Karpas-422 (cell line): ENCODE results near the gene AKAP13. TPM values are rescaled to one million over a fixed set of nuclear protein-coding genes. Genes with fewer than 3 reads are reported as not detected.

ENCODE experiments used
- DNase-seq: peaks from one replicate; pipeline ENCODE4 v3.0.0-alpha.2; 2015
- H2AFZ ChIP-seq: fragments of 200-600 bp; sonication (generic); 2 replicates; pipeline ENCODE4 v1.6.1; 2014; ENCODE audit warnings: antibody characterized with exemption, low read length, mixed read lengths
- H3K27ac ChIP-seq: fragments of 200-600 bp; sonication (generic); 2 replicates; pipeline ENCODE4 v1.5.1; 2014; ENCODE audit warnings: mild to moderate bottlenecking, low read length, moderate library complexity
- H3K27me3 ChIP-seq: fragments of 200-600 bp; sonication (generic); 2 replicates; pipeline ENCODE4 v1.6.1; 2014; ENCODE audit warnings: low read length, mixed read lengths
- H3K36me3 ChIP-seq: fragments of 200-600 bp; sonication (generic); 2 replicates; pipeline ENCODE4 v1.6.1; 2014; ENCODE audit warnings: low read length, mixed read lengths; ENCODE audit not compliant: insufficient read depth
- H3K4me1 ChIP-seq: fragments of 200-600 bp; sonication (generic); 2 replicates; pipeline ENCODE4 v1.6.1; 2014; ENCODE audit warnings: mild to moderate bottlenecking, low read length, mixed read lengths
- H3K4me2 ChIP-seq: fragments of 200-600 bp; sonication (generic); 2 replicates; pipeline ENCODE4 v1.6.1; 2014; ENCODE audit warnings: low read length, low read depth, mild to moderate bottlenecking; ENCODE audit not compliant: poor library complexity, severe bottlenecking
- H3K4me3 ChIP-seq: fragments of 200-600 bp; sonication (generic); 2 replicates; pipeline ENCODE4 v1.5.1; 2014; ENCODE audit warnings: mild to moderate bottlenecking, antibody characterized with exemption, low read length, mixed read lengths
- H3K79me2 ChIP-seq: fragments of 200-600 bp; sonication (generic); 2 replicates; pipeline ENCODE4 v1.6.1; 2014; ENCODE audit warnings: mild to moderate bottlenecking, low read length, mixed read lengths
- H3K9ac ChIP-seq: fragments of 200-600 bp; sonication (generic); 2 replicates; pipeline ENCODE4 v1.6.0; 2014; ENCODE audit warnings: low read length
- H3K9me2 ChIP-seq: fragments of 200-600 bp; sonication (generic), shearing (Covaris generic); replicated peaks from 2 replicates; pipeline ENCODE4 v1.6.0; 2014; ENCODE audit warnings: mild to moderate bottlenecking, low read length, moderate library complexity; ENCODE audit not compliant: insufficient read depth
- H3K9me3 ChIP-seq: fragments of 300-700, 200-600 bp; sonication (generic); 2 replicates; pipeline ENCODE4 v1.6.1; 2014; ENCODE audit warnings: low read length, mixed read lengths
- H4K20me1 ChIP-seq: fragments of 200-600 bp; sonication (generic); 2 replicates; pipeline ENCODE4 v1.6.1; 2014; ENCODE audit warnings: mild to moderate bottlenecking, antibody characterized with exemption, low read length, low read depth; ENCODE audit not compliant: insufficient read depth
- total RNA-seq: library from RNA; depleted of rRNA; stranded (reverse); fragments of >200 nt; shearing (Covaris generic); gene quantifications from 2 replicates; pipeline ENCODE4 v1.2.3, GENCODE V29; 2014; ENCODE audit warnings: low replicate concordance

The AKAP13 gene
- total RNA-seq, 1 experiment from 2014 or later: 166 TPM

DNA sequence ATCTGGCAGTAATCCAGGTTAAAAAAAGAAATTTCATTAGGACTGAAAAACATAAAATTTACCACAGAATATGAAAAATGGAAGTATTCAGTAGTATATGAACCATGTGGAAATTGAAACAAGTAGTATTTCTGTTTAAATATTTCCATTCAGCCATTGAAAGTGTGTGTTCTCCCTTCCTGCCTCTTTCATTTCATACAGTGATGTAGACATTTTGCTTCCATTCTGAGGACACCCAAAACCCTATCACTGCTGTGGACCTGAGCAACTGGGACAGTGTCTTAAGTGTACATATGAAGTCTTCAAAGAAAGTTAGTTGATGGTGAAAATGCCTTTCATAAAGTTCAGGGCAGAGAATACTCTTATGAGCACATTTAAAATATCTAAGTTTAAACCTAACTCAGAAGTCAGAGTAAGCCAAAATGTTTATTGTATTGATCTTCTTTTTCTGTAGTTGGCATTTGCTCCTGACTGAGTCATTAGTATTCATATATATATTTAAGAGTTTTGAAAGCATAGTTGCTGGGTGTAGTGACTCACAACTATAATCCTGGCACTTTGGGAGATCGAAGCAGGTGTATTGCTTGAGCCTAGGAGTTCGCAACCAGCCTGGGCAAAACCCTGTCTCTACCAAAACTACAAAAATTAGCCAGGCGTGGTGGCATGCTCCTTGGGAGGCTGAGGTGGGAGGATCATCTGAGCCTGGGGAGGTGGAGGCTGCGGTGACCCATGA is 215.6 kb downstream of the AKAP13 start:
- Histone ChIP-seq H2AFZ (no peak overlapping the region), H3K9me3 (no peaks in the 10 kb centered on the region), H3K79me2 (peaks cover 64% of the 10 kb centered on the region), H3K9me2 (no peaks in the 10 kb centered on the region), H3K27ac (no peak overlapping the region), H4K20me1 (no peaks in the 10 kb centered on the region), H3K4me1 (peaks cover 14% of the 10 kb centered on the region), H3K36me3 (peaks cover 7% of the 10 kb centered on the region; the same call in 1 of the 2 replicates), H3K4me2 (no peak overlapping the region), H3K4me3 (no peak overlapping the region), H3K9ac (no peak overlapping the region), H3K27me3 (no peaks in the 10 kb centered on the region)
- DNase-seq: no peak

DNA sequence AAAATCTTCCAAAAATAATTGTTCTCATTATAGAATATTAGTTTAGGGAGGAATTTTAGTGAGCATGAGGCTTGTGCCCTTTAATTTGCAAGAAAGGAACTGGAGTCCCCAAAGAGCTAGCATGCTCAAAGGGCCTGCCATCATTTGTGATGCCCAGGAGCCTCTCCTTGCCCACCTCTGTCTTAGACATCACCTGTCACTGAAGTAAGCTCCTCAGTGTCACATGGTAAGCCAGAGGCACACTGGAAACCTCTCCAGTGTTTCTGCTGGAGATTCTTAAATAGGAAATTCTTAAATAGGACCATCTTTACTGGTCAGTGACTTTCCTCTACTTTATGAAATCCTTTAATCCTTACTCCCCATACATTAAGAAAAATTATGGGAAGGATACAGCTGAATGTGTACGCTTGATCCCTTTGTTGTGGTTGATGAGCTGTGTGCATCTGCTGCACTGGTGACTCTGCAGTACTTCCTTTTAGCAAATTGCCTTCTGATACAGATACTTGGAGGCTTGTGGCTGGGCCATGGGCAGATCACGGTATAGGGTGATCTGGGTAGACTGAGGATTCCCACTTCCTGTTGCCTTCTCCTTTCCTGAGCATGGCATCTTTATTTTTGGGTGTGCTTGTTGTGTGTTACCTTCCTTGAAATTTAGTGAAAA is 216.9 kb downstream of the AKAP13 start:
- Histone ChIP-seq H3K4me1 (peaks cover 1% of the 10 kb centered on the region), H3K9ac (no peak overlapping the region), H3K9me3 (no peaks in the 10 kb centered on the region), H3K36me3 (peaks cover 5% of the 10 kb centered on the region; the same call in 1 of the 2 replicates), H2AFZ (no peak overlapping the region), H3K79me2 (peaks cover 55% of the 10 kb centered on the region), H4K20me1 (no peaks in the 10 kb centered on the region), H3K9me2 (no peaks in the 10 kb centered on the region), H3K4me3 (no peak overlapping the region), H3K4me2 (no peak overlapping the region), H3K27ac (no peak overlapping the region), H3K27me3 (no peaks in the 10 kb centered on the region)
- no peak for DNase-seq

DNA sequence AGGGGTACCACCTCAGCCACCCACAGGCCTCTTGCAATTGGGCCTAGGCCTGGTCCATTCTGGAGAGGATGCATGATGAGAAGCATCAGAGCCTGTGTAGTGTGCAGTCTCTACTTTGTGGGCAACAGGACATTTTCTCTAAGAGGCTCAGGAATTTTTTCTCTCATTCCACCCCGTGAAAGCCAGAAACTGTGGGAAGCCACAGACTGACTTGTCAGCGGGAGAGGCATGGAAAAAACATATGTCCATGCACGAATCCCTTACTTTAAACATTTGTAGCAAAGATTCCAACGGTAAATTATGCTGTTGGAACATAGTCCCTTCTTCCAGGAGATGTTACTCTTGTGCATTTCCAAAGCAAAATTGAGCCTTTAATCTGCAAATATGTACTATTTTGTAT is 217.8 kb downstream of the AKAP13 start:
- Histone ChIP-seq H3K27ac (no peak overlapping the region), H3K79me2 (peaks cover 55% of the 10 kb centered on the region), H3K4me2 (no peak overlapping the region), H2AFZ (no peak overlapping the region), H3K27me3 (no peaks in the 10 kb centered on the region), H3K9ac (no peak overlapping the region), H3K4me1 (0 out of 2 replicates have a peak, but pooled peaks cover 2% of the 10 kb centered on the region), H3K9me3 (no peaks in the 10 kb centered on the region), H3K36me3 (no peaks in the 10 kb centered on the region; the same call in 1 of the 2 replicates), H4K20me1 (no peaks in the 10 kb centered on the region), H3K4me3 (no peak overlapping the region), H3K9me2 (no peaks in the 10 kb centered on the region)
- no peak for DNase-seq

DNA sequence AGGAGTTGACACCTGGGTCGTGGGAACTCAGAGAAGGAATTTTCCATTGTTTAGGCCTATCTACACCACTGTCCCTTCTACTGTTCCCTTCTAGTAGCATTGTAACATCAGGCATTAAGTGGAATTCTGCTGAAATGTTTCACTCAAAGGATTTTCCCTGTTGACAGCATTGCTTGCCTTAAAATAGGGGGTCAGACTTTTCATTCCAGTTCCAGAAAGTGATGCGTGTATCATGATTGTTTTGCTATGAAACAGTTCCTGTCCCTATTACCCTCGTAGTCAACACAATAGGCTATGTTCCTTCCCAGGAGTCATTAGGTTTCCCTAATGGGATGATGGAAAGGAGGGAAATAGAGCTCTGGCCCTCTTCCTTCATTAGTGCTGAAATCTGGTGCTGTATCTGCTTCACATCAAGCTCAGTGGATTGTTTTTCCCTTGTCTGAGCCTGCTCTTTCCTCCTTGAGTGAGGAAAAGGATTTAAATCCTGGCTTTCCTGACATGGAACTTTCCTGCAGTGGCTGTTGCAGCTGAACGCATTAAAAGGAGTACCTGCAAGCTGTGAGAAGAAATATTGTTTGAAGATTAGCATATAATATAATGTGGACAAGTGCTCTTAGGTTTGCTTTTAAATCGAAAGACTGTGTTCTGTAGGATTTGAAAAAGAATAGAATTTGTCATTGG is 218.5 kb downstream of the AKAP13 start:
- H3K27me3 ChIP-seq: no peaks in the 10 kb centered on the region
- no peak for DNase-seq
- no peaks in the 10 kb centered on the region for H4K20me1 ChIP-seq
- no peak overlapping the region for H3K9ac ChIP-seq
- no peak overlapping the region for H3K4me3 ChIP-seq
- H3K4me1 ChIP-seq: peaks cover 6% of the 10 kb centered on the region
- no peak overlapping the region for H3K27ac ChIP-seq
- no peaks in the 10 kb centered on the region for H3K9me3 ChIP-seq
- H3K79me2 ChIP-seq: peaks cover 53% of the 10 kb centered on the region
- H2AFZ ChIP-seq: no peak overlapping the region
- H3K36me3 ChIP-seq: no peaks in the 10 kb centered on the region; the same call in 1 of the 2 replicates
- no peak overlapping the region for H3K4me2 ChIP-seq
- H3K9me2 ChIP-seq: no peaks in the 10 kb centered on the region

DNA sequence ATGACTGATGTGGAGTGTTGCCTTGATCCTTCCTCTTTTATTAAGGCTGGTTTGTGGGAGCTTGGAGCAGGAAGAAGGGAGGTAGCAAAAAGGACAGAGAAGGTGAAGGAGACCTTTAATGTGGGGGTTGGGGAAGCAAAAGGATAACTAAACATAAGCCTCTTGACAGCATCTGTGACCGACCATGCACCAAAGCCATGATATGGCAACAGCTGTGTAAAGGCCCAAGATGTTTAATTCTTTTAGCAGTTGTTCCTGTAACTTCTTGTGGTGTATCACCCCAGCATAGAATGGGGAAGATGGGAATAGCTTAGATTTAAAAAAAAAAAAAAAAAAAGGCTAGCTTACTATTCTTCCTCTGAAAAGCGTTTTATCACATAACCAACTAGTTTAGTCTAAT is 219.6 kb downstream of the AKAP13 start:
- H3K27me3 ChIP-seq: no peaks in the 10 kb centered on the region
- no peak for DNase-seq
- no peak overlapping the region for H2AFZ ChIP-seq
- H4K20me1 ChIP-seq: no peaks in the 10 kb centered on the region
- no peak overlapping the region for H3K4me2 ChIP-seq
- no peak overlapping the region for H3K4me3 ChIP-seq
- no peak overlapping the region for H3K9ac ChIP-seq
- H3K27ac ChIP-seq: no peak overlapping the region
- H3K9me2 ChIP-seq: no peaks in the 10 kb centered on the region
- H3K4me1 ChIP-seq: peaks cover 10% of the 10 kb centered on the region
- H3K9me3 ChIP-seq: no peaks in the 10 kb centered on the region
- peaks cover 47% of the 10 kb centered on the region for H3K79me2 ChIP-seq
- H3K36me3 ChIP-seq: no peaks in the 10 kb centered on the region; the same call in 1 of the 2 replicates

DNA sequence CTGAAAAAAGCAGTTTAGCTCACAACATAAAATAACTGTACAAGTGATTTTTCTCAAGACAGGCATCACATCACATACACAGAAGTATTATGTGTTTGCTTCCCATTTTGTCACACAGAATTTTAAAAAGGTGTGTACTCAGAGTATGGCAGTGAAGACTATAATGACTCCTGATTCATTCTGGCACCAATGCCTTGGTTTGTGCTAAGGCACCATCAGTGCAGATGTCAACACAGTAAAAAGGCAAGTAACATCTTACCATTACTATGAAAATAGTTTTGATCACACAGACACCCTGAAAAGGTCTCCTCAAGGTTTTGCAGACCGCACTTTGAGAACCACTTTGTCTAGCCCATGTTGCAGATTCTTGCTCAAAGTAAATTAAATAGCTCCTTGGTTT is 222.8 kb downstream of the AKAP13 start:
- H3K4me3 ChIP-seq: no peak overlapping the region
- no peak overlapping the region for H2AFZ ChIP-seq
- H3K9me2 ChIP-seq: no peaks in the 10 kb centered on the region
- H3K4me1 ChIP-seq: peaks cover 10% of the 10 kb centered on the region
- no peak for DNase-seq
- no peaks in the 10 kb centered on the region for H3K27me3 ChIP-seq
- H4K20me1 ChIP-seq: no peaks in the 10 kb centered on the region
- H3K27ac ChIP-seq: no peak overlapping the region
- H3K79me2 ChIP-seq: peaks cover 43% of the 10 kb centered on the region
- no peaks in the 10 kb centered on the region for H3K36me3 ChIP-seq
- H3K9me3 ChIP-seq: no peaks in the 10 kb centered on the region
- H3K9ac ChIP-seq: no peak overlapping the region
- H3K4me2 ChIP-seq: no peak overlapping the region

DNA sequence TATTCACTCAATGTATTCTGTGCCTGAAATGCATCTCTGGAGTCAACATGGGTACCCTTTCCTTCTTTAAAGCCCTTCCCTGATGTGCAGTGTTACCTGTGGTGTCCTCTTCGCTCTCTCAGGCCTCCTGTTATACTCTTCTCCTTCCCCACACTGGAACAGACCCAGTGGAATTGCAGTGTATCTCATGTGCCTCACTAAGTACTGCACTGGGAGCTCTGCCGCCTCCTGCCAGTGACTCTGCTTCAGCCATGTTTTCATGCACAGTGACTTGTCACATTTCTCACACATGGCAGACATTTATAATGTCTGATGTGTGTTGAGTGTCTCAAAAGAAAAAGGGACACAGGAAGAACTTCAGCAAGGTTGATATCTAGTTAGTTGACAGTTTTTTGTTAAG is 223.3 kb downstream of the AKAP13 start:
- no peaks in the 10 kb centered on the region for H4K20me1 ChIP-seq
- no peaks in the 10 kb centered on the region for H3K36me3 ChIP-seq
- H3K79me2 ChIP-seq: peaks cover 46% of the 10 kb centered on the region

DNA sequence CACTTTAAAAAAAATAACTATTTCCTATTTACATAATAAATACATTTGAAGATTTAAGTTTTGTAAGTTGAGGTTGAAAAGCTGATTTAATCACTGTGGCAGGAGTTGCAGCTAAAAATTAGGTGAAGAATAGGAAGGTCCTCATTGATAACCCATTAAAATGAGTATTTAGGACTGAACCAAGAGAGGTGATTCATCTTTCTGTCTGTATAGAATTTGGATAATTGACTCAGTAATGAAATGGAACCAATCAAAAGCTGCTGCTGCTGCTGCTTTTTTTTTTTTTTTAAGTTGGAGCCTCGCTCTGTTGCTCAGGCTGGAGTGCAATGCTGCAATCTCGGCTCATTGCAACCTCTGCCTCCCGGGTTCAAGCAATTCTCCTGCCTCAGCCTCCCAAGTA is 223.8 kb downstream of the AKAP13 start:
- Histone ChIP-seq H2AFZ (no peak overlapping the region), H3K4me1 (peaks cover 10% of the 10 kb centered on the region), H4K20me1 (no peaks in the 10 kb centered on the region), H3K9ac (no peak overlapping the region), H3K27ac (no peak overlapping the region), H3K79me2 (peaks cover 47% of the 10 kb centered on the region), H3K9me3 (no peaks in the 10 kb centered on the region), H3K4me2 (no peak overlapping the region), H3K36me3 (no peaks in the 10 kb centered on the region), H3K9me2 (no peaks in the 10 kb centered on the region), H3K27me3 (no peaks in the 10 kb centered on the region), H3K4me3 (no peak overlapping the region)
- no peak for DNase-seq

More for the DNA sequence above, 223.3 kb downstream of the AKAP13 start:
- H3K27ac ChIP-seq: no peak overlapping the region
- no peak overlapping the region for H3K4me2 ChIP-seq
- H3K4me1 ChIP-seq: peaks cover 10% of the 10 kb centered on the region
- DNase-seq: no peak
- no peak overlapping the region for H3K4me3 ChIP-seq
- no peaks in the 10 kb centered on the region for H3K9me3 ChIP-seq
- H3K9me2 ChIP-seq: no peaks in the 10 kb centered on the region
- H3K9ac ChIP-seq: no peak overlapping the region
- no peaks in the 10 kb centered on the region for H3K27me3 ChIP-seq
- H2AFZ ChIP-seq: no peak overlapping the region
